Femur (tissue), 1 donor: Measurements from ENCODE around the gene PTPRK.
"Not testable (repeated sequence)": the region's sequence is repeated elsewhere in the genome, so short reads cannot be mapped to it uniquely, and the experiment has no call there.

Source experiments
- DNase-seq: peaks from one replicate; pipeline ENCODE4 v3.0.0-alpha.2; 2017

Gene PTPRK

GRCh38 chr6:127996925-127997324, 523.5 kb downstream of the PTPRK start:
- DNase-seq: no peak

DNA sequence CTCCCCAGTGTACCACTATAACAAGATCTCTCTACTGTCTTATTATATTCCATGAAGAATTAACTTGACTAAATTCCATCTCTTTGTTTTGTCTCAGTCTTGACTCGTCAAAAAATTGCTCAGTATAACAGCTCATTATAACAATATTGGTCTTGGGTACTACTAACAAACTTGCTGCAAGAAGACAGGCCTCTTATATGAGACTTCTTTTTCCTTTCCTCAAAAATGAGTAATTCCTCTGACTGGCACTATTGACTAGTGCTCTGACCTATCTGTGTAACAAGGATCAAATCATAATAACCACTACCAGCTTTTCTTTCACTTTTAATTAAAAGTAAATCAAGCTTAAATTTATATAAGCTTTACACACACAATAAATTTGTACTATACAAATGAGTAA, 528.3 kb downstream of the PTPRK start:
- no peak for DNase-seq

DNA sequence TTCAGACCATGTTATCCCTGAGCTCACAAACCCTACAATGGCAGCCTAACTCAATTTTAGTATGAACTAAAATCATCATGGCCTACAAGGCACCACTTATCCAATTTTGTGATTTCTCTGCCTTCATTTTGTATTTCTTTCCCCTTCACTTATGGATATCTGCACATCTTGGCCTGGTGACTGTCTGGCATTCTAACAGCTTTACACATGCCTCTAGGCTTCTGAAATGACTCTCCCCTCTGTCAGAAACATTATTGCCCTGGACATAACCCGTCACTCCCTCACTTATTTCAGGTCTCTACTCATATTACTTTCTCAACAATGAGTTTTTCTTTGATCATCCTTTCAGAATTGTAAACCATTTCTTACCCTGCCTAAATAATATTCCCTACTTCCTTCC, 530.3 kb downstream of the PTPRK start:
- DNase-seq: no peak

DNA sequence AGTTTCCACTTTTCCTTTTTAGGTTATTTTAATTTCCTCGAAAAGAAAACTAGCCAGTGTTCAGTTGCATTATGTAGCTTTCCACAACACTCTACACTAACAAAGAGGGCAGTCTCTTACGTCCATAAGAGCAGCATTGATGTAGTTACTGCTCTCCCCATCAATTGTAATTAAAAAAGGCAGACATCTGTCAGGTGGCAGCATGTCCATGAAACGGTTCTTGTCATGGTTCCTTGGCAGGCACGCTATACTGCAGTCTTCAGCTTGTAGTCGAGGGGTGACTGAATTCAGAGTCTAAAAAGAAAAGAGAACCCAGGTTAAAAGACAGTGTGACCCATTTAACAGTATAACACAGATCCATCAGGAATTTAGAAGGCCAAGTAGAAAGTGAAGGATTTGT, 539.4 kb downstream of the PTPRK start:
- no peak for DNase-seq

- DNase-seq: not testable (repeated sequence)
Observed at GRCh38 chr6:127978185-127978584, 542.2 kb downstream of the PTPRK start.

DNA sequence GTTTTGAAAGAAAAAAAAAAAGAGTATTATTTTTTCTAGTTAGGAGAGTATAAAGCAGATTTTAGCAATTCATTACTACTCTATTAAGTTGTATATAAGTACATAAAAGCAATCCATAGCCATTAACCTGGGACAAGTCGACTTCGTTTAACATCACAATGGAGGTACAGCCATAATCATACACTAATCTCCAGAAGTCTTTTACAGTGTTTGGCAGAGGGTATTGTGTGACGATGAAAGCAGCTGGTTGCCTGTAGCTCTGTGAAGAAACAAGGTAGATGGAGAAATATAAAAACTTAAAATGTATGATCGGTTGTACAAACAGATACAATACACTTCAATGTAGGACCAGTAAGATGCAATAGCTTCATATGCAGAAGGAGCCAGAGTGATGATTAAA, 543.6 kb downstream of the PTPRK start:
- DNase-seq: no peak

GRCh38 chr6:127976111-127976510, 544.3 kb downstream of the PTPRK start:
- no peak for DNase-seq

GRCh38 chr6:127972815-127973214, 547.6 kb downstream of the PTPRK start:
- DNase-seq: no peak

- DNase-seq: no peak
Observed at GRCh38 chr6:127971945-127972391, 548.4 kb downstream of the PTPRK start.

DNA sequence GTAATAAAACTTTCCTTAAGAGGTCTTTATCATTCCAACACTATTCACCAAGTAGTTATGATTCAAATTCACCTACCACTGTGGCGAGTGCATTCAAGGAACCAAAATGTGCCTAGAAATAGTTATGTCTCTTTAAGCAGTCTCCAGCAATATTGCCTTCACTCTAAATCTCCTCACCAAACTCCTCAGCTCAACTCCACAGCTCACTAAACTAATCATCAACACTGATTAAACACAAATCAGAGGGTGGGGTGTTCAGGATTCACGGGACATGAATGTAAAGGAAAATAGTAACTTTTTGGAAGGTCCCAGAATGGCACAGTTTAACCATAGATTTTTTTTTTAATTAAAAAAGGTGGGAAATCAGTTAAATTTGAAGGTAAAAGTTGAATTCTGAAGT, 549.0 kb downstream of the PTPRK start:
- DNase-seq: no peak

- no peak for DNase-seq
Observed at GRCh38 chr6:127969701-127970100, 550.7 kb downstream of the PTPRK start.

GRCh38 chr6:127968394-127968793, 552.0 kb downstream of the PTPRK start:
- no peak for DNase-seq

DNA sequence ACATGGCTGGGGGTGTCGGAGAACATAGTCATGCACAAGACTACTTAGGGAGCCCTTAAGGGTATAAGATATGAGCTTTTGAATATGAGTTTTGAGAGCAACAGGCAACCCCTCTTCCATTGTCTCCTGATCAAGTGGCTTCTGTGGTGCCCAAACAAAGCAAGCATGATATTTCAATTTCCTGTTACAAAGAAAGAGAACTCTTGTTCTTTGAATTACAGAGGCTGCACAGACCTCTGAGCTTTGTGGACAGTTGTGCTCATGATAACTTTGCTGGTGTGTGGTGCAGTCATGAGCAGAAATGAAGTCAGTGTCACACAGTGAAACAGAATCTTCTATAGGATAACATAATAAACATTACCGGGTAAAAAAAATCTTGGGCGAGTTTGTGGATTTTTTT, 552.7 kb downstream of the PTPRK start:
- DNase-seq: no peak

- no peak for DNase-seq
Observed at GRCh38 chr6:127966616-127967015, 553.8 kb downstream of the PTPRK start.

GRCh38 chr6:127963495-127963894, 556.9 kb downstream of the PTPRK start:
- no peak for DNase-seq

- DNase-seq: no peak
Observed at GRCh38 chr6:127959869-127960268, 560.5 kb downstream of the PTPRK start.

DNA sequence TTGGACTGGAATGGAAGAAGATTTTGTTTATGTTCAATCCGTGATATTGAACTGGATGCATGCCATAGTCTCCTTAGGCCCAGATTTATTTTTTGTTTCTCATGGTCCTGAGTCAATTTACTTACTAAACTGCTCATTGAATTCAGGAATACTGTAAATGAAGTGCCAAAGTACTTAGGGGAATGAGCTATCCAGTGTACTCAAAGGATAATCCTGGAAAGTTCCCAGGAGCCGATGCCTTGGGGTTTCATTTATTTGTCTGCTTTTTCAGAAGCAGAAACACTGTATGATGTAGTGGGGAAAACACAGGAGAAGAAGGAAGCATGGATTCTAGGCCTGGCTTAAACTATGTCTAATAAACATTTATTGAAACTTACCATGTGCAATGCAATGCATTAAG, 563.4 kb downstream of the PTPRK start:
- DNase-seq: peak; percentile 51

DNA sequence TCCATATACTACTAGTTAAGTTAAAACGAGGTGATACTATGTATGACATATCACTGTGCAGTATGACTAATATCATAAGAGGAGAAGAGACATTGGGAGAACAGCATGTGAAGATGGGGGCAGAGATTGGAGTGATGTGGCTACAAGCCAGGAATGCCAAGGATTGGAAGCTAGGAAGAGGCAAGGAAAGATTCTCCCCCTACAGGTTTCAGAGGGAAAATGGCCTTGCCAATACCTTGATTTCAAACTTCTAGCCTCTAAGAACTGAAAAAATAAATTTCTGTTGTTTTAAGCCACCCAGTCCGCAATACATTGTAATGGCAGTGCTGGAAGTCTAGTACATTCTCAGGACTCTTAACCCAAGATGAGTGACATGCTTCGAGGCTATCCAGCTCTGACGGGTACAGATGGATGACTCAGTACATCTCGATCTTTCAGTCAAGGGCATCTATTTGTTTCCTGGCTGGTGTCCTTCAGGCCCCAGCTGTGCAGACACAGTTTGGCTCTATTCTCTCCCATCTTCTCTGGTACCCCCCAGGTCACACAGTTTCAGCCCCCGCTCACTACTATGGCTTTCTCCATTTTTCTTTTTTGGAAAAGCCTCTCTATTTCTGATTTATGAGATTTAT, 564.0 kb downstream of the PTPRK start:
- no peak for DNase-seq

DNA sequence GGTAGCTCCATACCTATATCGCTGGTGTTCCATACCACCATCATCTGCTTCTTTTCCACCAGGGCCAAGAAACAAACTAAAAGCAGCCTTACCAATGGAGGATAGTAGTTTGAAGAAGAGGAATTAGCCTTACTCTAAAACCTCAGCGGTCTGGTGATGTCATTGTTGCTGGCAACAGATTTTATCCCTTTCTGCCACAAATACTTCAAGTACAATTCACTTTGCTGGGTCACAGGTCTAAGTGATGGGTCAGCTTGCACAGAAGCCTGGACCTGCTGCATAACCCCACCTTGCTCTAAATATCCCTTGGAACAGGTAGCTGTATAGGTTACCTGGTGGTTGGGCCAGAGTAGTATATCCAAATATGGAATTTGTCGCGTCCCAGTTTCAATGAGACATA, 566.3 kb downstream of the PTPRK start:
- no peak for DNase-seq

GRCh38 chr6:127952831-127953230, 567.6 kb downstream of the PTPRK start:
- DNase-seq: no peak

DNA sequence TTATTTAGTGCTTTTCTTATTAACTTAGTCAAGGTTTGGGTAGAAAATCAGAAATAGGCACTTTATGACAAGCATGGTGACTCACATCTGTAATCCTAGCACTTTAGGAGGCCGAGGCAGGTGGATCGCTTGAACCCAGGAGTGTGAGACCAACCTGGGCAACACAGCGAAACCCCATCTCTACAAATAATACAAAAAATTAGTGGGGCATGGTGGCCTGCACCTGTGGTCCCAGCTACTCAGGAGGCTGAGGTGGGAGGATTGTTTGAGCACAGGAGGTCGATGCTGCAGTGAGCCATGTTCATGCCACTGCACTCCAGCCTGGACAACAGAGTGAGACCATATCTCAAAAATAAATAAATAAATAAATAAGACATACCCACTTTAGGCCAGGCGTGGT, 568.2 kb downstream of the PTPRK start:
- DNase-seq: no peak

GRCh38 chr6:127951172-127951917, 569.1 kb downstream of the PTPRK start:
- no peak for DNase-seq

- no peak for DNase-seq
Observed at GRCh38 chr6:127950566-127951145, 569.7 kb downstream of the PTPRK start.

DNA sequence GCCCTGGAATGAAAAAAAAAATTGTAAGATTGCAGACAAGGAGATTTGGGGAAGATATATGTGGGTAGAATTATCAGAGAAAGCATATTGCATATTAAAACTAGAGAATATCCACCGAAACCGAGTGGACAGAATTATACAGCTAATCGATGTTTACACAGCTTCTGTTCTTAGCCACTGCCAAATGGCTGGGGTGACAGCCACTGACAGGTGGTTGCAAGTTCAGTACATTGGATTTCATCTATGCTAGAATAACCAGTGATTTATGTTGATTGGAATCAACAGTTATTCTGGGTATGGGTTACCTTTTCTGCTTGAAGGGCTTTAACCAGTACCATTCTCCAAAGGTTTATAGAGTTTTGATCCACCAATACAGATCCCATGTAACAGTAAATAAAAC, 571.1 kb downstream of the PTPRK start:
- no peak for DNase-seq
